ENCODE results near the gene CTAGE1.
"Not testable (repeated sequence)": the region's sequence is repeated elsewhere in the genome, so short reads cannot be mapped to it uniquely, and the experiment has no call there.

Gene CTAGE1

GRCh38 chr18:22433956-22434355, 16.2 kb upstream of the CTAGE1 start:
- no peak for DNase-seq

- no peak for DNase-seq
These were observed 15.0 kb upstream of the CTAGE1 start for GRCh38 chr18:22432657-22433137.

GRCh38 chr18:22429564-22429963, 11.8 kb upstream of the CTAGE1 start:
- no peak for DNase-seq

- no peak for DNase-seq
These were observed 11.0 kb upstream of the CTAGE1 start for GRCh38 chr18:22428672-22429071.

- DNase-seq: no peak
These were observed 10.3 kb upstream of the CTAGE1 start for GRCh38 chr18:22427822-22428549.

- DNase-seq: no peak
These were observed 6.8 kb upstream of the CTAGE1 start for GRCh38 chr18:22424565-22424963.

GRCh38 chr18:22423878-22424564, 6.3 kb upstream of the CTAGE1 start:
- no peak for DNase-seq

GRCh38 chr18:22422909-22423548, 5.3 kb upstream of the CTAGE1 start:
- DNase-seq: no peak

GRCh38 chr18:22420652-22421051, 2.9 kb upstream of the CTAGE1 start:
- DNase-seq: no peak

- no peak for DNase-seq
These were observed 5.4 kb downstream of the CTAGE1 start for GRCh38 chr18:22412176-22412911.

- DNase-seq: no peak
These were observed 6.3 kb downstream of the CTAGE1 start for GRCh38 chr18:22411446-22411845.

GRCh38 chr18:22410126-22410525, 7.6 kb downstream of the CTAGE1 start:
- DNase-seq: no peak

- DNase-seq: no peak
These were observed 8.3 kb downstream of the CTAGE1 start for GRCh38 chr18:22409445-22409844.

GRCh38 chr18:22408059-22408458, 9.7 kb downstream of the CTAGE1 start:
- no peak for DNase-seq

- DNase-seq: no peak
These were observed 12.6 kb downstream of the CTAGE1 start for GRCh38 chr18:22405142-22405541.

GRCh38 chr18:22403950-22404349, 13.8 kb downstream of the CTAGE1 start:
- DNase-seq: no peak

GRCh38 chr18:22399949-22400348, 17.8 kb downstream of the CTAGE1 start:
- DNase-seq: no peak

- no peak for DNase-seq
These were observed 19.3 kb downstream of the CTAGE1 start for GRCh38 chr18:22398464-22398863.

GRCh38 chr18:22394428-22394827, 23.3 kb downstream of the CTAGE1 start:
- DNase-seq: no peak

GRCh38 chr18:22393164-22393563, 24.6 kb downstream of the CTAGE1 start:
- DNase-seq: not testable (repeated sequence)

GRCh38 chr18:22391407-22392345, 26.0 kb downstream of the CTAGE1 start:
- peak; percentile 32 for DNase-seq

- no peak for DNase-seq
These were observed 29.9 kb downstream of the CTAGE1 start for GRCh38 chr18:22387787-22388186.

All from NCI-H2029 (cell line).